NCI-H1105 treated with DMSO at 0.1 percent for 48 hours (cell line): ENCODE results near the gene BAHD1.
A peak's percentile ranks its signal among the peaks of the same experiment; 100 is the strongest.

Source experiments
- DNase-seq: peaks from one replicate; lab custom pipeline; 2025; lab: John Stamatoyannopoulos, UW

The BAHD1 gene

GRCh38 chr15:40498891-40499290 is 58.1 kb downstream of the BAHD1 start:
- no peak for DNase-seq

DNA sequence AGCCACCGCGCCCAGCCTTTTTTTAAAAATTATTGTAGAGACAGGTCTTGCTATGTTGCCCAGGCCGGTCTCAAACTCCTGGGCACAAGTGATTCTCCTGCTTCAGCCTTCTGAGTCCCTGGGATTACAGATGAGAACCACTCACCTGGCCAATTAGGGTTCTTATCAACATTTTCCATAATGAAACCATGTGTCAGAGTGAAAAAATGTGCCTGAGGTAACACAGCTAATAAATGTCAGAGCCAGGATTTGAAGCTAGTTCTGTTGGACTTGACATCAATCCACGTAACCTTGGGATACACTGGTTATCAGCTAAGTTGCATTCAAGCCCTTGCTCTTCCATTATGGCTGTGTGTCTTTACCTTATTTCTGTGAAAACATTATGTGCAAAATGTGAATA is 59.2 kb downstream of the BAHD1 start:
- no peak for DNase-seq

DNA sequence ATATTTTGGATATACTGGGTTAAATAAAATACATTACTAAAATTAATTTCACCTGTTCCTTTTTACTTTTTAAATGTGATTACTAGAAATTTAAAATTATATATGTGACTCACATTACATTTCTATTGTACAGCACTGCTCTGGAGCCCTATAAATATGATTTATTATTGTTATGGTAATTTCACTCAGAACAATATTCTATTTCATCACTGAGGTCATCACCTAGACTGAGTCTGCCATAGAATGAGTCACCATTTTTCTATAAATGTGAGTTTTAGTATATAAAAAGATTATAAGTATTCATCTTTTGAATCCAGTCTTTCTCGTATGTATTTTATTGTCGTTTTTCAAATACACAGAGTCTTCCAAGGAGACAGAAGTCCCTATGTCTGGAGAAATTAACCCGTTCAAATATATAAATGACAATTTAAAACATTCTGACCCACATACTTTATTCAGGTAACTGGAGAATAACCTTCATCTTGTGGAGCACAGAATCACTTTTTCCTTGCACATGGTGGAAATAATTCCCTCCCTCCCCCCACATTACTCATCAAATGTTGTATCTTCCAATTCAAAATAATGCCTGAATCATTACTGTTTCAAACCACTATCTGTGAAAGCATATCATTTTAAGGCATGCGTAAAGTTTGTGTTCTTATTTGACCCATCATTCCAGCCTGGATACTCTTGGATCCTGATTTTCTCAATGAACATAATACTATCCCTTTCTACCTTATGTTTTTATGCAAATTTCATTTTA is 60.0 kb downstream of the BAHD1 start:
- no peak for DNase-seq

- no peak for DNase-seq
These were observed 60.7 kb downstream of the BAHD1 start for GRCh38 chr15:40501487-40501886.

DNA sequence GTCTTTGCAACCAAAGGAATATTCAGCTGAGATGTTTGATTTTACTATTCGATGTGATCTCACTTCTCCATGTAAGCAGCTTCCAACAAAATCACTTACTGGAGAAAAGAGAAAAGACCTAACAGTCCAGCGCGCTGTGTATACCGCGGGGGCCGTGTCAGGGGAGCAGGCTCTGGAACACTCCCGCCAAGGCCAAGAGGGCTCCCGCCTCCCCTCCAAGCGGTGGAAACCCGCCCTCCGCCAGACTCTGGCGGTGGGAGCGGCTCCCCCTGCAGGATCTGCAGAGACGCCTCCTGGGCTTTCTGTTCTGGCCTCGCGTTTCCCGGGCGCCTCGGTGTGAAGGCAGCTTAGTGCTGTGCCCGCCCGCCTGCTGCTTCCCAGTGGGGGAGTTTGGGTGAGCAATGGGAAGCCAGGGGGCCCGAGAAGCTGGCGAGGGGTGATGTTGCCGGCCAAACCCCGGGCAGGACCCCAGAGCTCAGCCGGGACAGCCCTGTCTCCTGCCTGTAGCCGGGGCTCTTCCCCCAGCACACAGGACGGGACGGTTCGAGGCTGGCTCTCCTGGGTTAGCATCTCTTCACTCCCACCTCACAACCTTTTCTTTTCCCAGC is 66.3 kb downstream of the BAHD1 start:
- peak; percentile 20 for DNase-seq

DNA sequence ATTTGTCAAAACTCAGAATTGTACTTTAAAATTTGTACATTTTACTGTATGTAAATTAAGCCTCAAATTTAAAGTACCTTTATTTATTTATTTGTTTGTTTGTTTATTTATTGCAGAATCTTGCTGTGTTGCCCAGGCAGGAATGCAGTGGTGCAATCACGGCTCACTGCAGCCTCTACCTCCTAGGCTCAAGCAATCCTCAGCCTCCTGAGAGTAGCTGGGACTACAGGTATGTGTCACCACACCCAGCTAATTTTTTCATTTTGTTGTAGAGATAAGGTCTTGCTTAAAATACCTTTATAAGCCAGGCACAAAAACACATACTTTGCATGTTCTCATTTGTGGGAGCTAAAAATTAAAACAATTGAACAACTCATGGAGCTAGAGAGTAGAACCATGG is 67.5 kb downstream of the BAHD1 start:
- no peak for DNase-seq

DNA sequence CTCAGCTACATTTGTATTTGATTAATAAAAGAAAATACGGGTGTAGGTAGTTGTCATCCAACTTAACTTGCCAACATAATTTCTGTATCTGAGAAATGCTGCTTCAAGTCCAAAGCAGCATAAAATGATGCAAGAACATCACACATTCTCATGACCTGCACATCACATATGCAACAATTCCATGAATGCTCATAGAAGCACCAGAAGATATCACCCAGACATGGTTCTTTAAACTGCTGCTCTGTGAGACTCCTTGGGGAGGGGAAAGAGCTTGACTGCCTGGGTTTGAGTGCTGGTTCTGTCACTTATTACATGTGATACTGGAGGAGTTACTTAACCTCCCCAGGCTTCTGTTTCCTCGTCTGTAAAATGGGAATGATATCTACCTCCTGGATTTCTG is 69.4 kb downstream of the BAHD1 start:
- DNase-seq, result no peak

- no peak for DNase-seq
These were observed 70.3 kb downstream of the BAHD1 start for GRCh38 chr15:40511093-40511471.

GRCh38 chr15:40511472-40512133 is 70.8 kb downstream of the BAHD1 start:
- DNase-seq, result peak; percentile 49

GRCh38 chr15:40512440-40512839 is 71.7 kb downstream of the BAHD1 start:
- no peak for DNase-seq

DNA sequence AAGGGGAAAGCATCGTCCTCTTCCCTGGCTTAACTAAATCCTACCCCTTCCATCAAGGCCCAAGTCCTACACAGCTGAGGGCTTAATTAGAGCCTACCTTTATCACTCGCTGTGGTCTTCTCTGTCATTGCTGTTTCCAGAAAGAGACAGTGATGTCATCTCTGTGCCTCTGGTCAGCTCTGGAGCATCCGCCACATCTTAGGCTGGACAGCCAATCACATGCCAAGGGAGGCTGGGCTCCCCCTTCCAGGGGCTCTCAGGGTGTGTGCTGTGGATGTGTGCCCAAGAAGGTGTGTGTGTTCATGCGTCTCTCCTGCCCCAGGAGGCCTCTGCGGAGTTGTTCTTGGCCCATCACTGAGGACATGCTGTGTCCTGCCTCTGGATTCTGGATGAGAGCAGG is 72.9 kb downstream of the BAHD1 start:
- DNase-seq, result no peak

DNA sequence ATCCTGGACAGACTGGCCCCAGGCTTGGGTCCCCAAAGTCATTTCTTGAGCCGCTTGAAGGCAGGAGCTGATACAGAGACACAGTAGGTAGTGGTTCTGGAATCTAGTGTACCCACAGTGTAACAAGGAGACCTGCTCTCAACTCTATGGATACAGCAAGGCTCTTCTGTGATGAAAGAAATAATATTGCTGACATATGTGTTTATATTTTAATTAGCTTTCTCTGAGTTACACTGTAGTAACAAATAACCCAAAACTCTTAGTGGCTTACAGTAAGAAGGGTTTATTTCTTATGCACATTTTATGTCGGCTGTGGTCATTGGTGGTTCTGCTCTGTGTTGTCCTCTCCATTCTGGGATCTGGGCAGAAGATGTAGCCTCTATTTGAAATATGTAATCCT is 75.6 kb downstream of the BAHD1 start:
- DNase-seq, result no peak
